ENCODE results near the gene PDE4D.

Gene PDE4D

DNA sequence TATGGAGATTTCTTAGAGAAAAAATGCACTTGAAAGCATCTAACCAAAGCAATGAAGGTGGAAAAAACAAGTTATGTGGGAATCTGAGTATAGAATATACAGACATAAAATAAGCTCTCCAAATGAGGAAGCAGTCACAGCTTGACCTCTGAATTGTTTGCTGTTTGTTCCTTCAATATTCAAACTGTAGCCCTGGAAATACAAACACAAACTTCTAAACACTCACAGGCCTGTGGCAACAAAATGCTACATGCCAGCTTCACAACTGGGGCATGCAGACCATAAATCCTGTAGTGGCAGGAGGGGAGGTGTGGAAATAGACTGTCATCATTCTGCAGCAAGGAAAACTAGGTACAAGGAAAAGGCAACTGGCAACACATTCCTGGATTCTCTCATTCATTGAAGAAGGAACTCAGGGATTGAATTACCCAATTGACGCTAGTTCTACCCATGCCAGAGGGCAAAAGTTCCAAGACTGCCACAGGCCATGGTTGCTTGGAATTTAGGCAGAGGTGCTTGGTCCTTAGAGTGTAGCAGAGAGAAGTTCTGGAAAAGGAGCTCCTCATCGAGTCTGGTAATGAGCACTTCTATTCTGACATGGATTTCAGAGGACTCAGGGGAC lies 349.6 kb downstream of the PDE4D start:
- TF ChIP-seq, protein P1, sequence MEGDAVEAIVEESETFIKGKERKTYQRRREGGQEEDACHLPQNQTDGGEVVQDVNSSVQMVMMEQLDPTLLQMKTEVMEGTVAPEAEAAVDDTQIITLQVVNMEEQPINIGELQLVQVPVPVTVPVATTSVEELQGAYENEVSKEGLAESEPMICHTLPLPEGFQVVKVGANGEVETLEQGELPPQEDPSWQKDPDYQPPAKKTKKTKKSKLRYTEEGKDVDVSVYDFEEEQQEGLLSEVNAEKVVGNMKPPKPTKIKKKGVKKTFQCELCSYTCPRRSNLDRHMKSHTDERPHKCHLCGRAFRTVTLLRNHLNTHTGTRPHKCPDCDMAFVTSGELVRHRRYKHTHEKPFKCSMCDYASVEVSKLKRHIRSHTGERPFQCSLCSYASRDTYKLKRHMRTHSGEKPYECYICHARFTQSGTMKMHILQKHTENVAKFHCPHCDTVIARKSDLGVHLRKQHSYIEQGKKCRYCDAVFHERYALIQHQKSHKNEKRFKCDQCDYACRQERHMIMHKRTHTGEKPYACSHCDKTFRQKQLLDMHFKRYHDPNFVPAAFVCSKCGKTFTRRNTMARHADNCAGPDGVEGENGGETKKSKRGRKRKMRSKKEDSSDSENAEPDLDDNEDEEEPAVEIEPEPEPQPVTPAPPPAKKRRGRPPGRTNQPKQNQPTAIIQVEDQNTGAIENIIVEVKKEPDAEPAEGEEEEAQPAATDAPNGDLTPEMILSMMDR (conservative IDR thresholded peaks at IDR 0.05; ENCODE audit: control insufficient read depth, insufficient read depth, low read depth, low read length): no peak
- no peak for DNase-seq (ENCODE audit: low read depth)
- H3K4me3 ChIP-seq (ENCODE audit: control insufficient read depth, low read depth, low read length): no peak overlapping the region

- TF ChIP-seq, protein P1 (conservative IDR thresholded peaks at IDR 0.05; ENCODE audit: control insufficient read depth, insufficient read depth, low read depth, low read length): no peak
- DNase-seq (ENCODE audit: low read depth): peak; percentile 66
- no peak overlapping the region for H3K4me3 ChIP-seq (ENCODE audit: control insufficient read depth, low read depth, low read length)
Measured at GRCh38 chr5:59542851-59543820, 350.4 kb downstream of the PDE4D start.

GRCh38 chr5:59542306-59542705 lies 351.2 kb downstream of the PDE4D start:
- TF ChIP-seq, protein P1 (conservative IDR thresholded peaks at IDR 0.05; ENCODE audit: control insufficient read depth, insufficient read depth, low read depth, low read length): no peak
- no peak for DNase-seq (ENCODE audit: low read depth)
- H3K4me3 ChIP-seq (ENCODE audit: control insufficient read depth, low read depth, low read length): no peak overlapping the region

DNA sequence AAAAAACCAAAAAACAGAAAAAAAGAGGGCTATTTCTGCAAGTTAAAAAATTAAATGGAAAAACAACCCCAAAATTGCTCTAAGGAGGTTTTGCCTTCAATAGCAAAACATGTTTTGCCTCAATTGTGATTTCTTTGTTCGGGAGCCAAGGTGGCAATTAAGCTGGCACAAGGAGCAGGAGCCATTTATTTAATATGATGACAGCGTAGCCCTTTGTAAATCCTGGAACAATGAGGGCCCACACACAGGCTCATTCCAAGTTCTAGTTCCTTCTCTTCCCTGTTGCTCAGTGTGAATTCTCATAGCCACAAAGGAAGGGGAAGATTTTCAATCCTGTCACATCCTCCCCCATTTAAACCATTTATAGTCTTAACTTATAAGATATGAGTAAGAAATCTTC lies 353.2 kb downstream of the PDE4D start:
- TF ChIP-seq, protein P1 (conservative IDR thresholded peaks at IDR 0.05; ENCODE audit: control insufficient read depth, insufficient read depth, low read depth, low read length): no peak
- H3K4me3 ChIP-seq (ENCODE audit: control insufficient read depth, low read depth, low read length): no peak overlapping the region
- DNase-seq (ENCODE audit: low read depth): no peak

DNA sequence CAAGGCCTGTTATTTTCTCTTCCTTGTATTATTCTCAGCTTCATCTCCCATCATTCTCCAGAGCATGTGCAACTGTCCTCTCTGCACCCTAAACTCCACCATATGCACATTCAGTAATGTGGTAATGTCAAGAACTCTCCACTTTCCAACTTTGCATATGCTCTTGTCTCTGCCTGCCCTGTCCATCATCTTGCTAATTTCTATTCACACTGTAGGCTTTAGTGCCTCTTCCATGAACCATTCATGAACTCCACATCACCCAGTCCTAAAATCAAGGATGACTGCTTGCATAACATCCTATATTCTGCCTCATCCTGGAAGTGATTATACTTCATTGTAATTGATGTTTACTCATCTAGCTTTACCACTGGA lies 354.8 kb downstream of the PDE4D start:
- TF ChIP-seq, protein P1 (conservative IDR thresholded peaks at IDR 0.05; ENCODE audit: control insufficient read depth, insufficient read depth, low read depth, low read length): no peak
- no peak for DNase-seq (ENCODE audit: low read depth)

GRCh38 chr5:59537961-59538749 lies 355.4 kb downstream of the PDE4D start:
- TF ChIP-seq, protein P1 (conservative IDR thresholded peaks at IDR 0.05; ENCODE audit: control insufficient read depth, insufficient read depth, low read depth, low read length): no peak
- no peak overlapping the region for H3K4me3 ChIP-seq (ENCODE audit: control insufficient read depth, low read depth, low read length)
- no peak for DNase-seq (ENCODE audit: low read depth)

More for the DNA sequence above, 354.8 kb downstream of the PDE4D start:
- H3K4me3 ChIP-seq (ENCODE audit: control insufficient read depth, low read depth, low read length): no peak overlapping the region
